ENCODE measurements around the gene DNAJB8.

Gene DNAJB8

GRCh38 chr3:128468285-128468790 is 1.6 kb upstream of the DNAJB8 start:
- peak; percentile 95 for DNase-seq (ENCODE audit: low spot score)

- no peak for DNase-seq (ENCODE audit: low spot score)
These were observed 2.0 kb downstream of the DNAJB8 start for GRCh38 chr3:128464702-128465101.

GRCh38 chr3:128464188-128464587 is 2.5 kb downstream of the DNAJB8 start:
- DNase-seq (ENCODE audit: low spot score) = no peak

- no peak for DNase-seq (ENCODE audit: low spot score)
These were observed 2.9 kb downstream of the DNAJB8 start for GRCh38 chr3:128463771-128464170.

- DNase-seq (ENCODE audit: low spot score) = no peak
These were observed 3.3 kb downstream of the DNAJB8 start for GRCh38 chr3:128463354-128463753.

- DNase-seq (ENCODE audit: low spot score) = no peak
These were observed 3.8 kb downstream of the DNAJB8 start for GRCh38 chr3:128462931-128463330.

- DNase-seq (ENCODE audit: low spot score) = no peak
These were observed 4.3 kb downstream of the DNAJB8 start for GRCh38 chr3:128462341-128462910.

- DNase-seq (ENCODE audit: low spot score) = no peak
These were observed 5.0 kb downstream of the DNAJB8 start for GRCh38 chr3:128461731-128462130.

- no peak for DNase-seq (ENCODE audit: low spot score)
These were observed 7.2 kb downstream of the DNAJB8 start for GRCh38 chr3:128459461-128459820.

- peak; percentile 99 for DNase-seq (ENCODE audit: low spot score)
These were observed 7.8 kb downstream of the DNAJB8 start for GRCh38 chr3:128458746-128459460.

- DNase-seq (ENCODE audit: low spot score) = peak; percentile 91
These were observed 8.8 kb downstream of the DNAJB8 start for GRCh38 chr3:128457937-128458336.

GRCh38 chr3:128456776-128457715 is 9.6 kb downstream of the DNAJB8 start:
- peak; percentile 99 for DNase-seq (ENCODE audit: low spot score)

GRCh38 chr3:128455786-128456748 is 10.6 kb downstream of the DNAJB8 start:
- DNase-seq (ENCODE audit: low spot score) = no peak

GRCh38 chr3:128455116-128455515 is 11.6 kb downstream of the DNAJB8 start:
- DNase-seq (ENCODE audit: low spot score) = no peak

- DNase-seq (ENCODE audit: low spot score) = no peak
These were observed 12.4 kb downstream of the DNAJB8 start for GRCh38 chr3:128454310-128454618.

- DNase-seq (ENCODE audit: low spot score) = no peak
These were observed 13.0 kb downstream of the DNAJB8 start for GRCh38 chr3:128453501-128454309.

- no peak for DNase-seq (ENCODE audit: low spot score)
These were observed 13.9 kb downstream of the DNAJB8 start for GRCh38 chr3:128452678-128453275.

- DNase-seq (ENCODE audit: low spot score) = no peak
These were observed 14.6 kb downstream of the DNAJB8 start for GRCh38 chr3:128452120-128452519.

- no peak for DNase-seq (ENCODE audit: low spot score)
These were observed 17.5 kb downstream of the DNAJB8 start for GRCh38 chr3:128449111-128449638.

GRCh38 chr3:128448491-128448890 is 18.2 kb downstream of the DNAJB8 start:
- DNase-seq (ENCODE audit: low spot score) = no peak
